NCI-H748 (cell line): ENCODE data around the gene LRP1B.
A peak's percentile ranks its signal among the peaks of the same experiment; 100 is the strongest.

ENCODE experiments used
- DNase-seq: peaks from one replicate; lab custom pipeline; 2025; ENCODE audit not compliant: unreplicated experiment; lab: John Stamatoyannopoulos, UW

Gene LRP1B

DNA sequence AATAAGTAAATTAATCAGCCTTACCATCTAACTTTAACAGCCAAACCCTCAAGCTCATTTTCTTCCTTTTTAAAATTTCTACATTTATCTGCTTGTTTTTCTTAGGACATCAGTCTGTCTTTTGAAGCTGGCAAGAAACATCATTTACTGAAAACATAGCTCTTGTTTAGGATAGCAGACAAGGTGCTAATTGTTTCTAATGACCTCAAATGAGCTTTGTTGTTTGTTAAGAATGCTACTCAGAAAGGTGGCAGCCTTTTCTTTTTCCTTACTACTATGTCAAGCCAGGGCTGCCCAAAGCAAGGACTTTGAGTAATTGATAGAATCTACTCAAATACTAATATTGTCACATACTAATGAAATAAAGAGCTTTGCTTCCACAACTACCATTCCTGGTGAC is 171.8 kb downstream of the LRP1B start:
- no peak for DNase-seq

DNA sequence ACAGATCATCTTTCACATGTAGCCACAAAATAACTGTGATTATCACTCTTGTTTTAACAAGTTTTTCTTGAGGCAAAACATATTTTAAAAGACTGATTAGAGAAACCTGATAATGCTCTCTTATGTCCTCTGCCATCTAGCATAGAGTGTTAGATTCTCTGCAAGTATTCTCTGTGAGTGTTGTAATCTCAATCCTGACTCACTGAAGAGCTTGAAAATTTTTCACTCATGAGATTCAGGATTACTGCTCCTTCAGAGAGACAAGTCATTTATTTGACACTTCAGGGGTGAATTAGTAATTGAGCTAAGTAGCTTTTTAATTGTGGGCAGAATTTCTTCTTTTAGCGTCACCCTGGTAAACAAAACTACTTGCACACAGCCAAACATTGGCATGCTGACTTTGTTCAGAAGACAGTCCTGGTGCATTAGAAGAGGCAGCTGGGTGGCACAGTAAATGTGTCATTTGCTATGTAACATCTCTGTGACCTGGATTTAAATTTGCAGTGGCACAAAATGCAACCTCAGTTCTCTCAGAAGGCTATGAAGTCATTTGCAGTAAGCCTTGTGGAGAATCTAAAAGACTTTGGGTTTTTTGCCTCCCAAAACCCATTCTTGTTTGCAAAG is 172.9 kb downstream of the LRP1B start:
- DNase-seq, result no peak

DNA sequence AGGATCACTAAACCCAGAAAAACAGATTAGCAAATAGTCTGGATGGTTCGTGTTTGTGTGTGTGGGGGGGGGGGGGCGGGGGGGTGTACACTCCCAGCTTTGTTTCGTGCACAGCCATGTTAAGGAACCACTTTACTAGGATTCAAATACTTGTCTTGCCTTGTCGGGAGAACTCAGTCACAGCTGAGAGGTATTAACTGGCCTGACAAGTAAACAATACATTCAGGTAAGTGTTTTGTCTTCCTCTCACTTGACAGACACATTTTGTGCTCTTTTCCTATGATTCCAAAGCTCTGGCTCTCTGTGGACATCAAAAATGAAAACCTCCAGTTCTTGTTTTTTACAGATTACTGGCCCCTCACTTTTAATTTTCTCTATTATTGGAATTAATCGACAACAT is 173.5 kb downstream of the LRP1B start:
- DNase-seq, result peak; percentile 26

DNA sequence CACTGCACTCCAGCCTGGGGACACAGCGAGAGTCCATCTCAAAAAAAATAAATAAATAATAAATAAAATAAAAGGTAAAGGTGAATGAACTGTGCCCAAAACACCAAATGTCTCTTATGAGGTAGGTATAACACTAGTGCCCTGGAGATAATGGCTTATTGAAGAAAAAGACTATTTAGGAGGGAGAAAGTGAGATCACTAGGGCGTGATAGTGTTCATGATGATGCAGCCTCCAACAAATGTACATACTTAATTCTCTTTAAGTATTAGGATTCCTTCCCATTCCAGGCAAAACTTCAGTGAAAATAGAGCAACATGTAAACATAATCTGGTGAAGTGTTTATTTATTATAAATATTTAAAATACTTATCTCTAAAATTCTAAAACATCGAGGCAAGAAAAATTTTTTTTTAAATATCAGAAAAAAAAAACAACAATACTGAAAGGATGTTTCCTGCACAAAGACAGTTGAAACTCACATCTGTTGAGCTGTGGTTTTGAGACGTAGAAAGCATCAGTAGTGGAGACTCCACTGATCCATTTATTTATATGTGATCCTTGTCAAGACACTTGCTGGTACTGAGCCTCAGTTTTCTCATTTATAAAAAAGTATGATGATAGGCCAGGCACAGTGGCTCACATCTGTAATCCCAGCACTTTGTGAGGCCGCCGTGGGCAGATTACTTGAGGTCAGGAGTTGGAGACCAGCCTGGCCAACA is 183.3 kb downstream of the LRP1B start:
- no peak for DNase-seq

DNA sequence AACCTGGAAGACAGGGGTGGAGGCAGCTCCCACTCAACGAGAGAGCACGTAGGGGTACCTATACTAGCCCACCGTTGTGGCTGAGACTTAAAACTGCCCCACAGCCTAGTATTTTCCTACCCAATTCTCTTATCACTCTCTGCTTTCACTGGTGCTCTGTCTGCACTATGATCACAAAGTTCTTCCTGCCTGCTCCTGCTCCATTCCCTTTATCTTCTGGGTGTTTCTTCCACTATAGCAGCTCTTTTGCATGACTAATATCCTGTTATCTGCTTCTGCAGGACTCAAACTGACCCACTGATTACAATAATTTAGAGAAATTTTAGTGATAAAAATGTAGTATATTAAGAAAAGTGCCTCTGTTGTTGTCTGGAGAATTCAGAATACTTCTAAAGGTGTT is 184.8 kb downstream of the LRP1B start:
- DNase-seq, result no peak

- no peak for DNase-seq
Observed at GRCh38 chr2:141943918-141944317, 186.9 kb downstream of the LRP1B start.

- no peak for DNase-seq
Observed at GRCh38 chr2:141942006-141942789, 188.6 kb downstream of the LRP1B start.

GRCh38 chr2:141941210-141941714 is 189.6 kb downstream of the LRP1B start:
- DNase-seq, result no peak

DNA sequence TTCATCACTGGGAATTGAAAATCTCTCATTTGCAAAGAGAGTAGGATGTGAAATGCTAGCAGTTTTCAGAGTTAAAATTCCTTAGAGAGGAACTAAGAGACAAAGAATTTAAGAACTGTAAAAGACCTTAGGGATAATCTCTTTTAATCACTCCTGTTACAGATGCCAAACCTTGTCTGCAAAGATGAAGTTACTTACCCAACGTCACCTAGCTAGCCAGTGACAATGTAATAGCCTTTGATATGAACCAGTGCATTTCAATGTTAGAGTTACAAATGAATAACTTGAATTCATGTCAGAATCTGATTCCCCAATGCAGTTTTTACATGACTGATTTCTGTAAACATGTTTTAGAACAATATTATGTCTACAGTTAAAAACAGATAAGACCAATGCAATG is 190.1 kb downstream of the LRP1B start:
- DNase-seq, result no peak

DNA sequence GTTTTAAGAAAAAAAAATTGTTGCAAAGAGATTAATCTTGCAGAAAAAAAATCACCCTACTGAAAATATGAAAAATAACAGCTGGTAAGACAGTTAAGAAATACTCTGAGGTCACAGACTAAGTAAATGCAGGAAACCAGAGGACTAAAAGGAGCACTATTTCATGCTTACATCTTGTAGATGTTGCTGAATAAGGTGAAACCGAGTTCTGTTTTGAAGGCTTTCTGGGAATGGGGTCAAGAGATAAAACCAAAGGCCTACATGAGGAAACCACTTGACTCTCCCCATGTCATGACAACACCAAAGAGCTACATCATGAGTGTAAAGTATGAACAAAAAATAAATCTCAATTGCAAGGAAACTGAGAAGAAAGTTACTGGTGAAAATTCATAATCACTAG is 197.6 kb downstream of the LRP1B start:
- no peak for DNase-seq

- DNase-seq, result no peak
Observed at GRCh38 chr2:141932261-141932660, 198.6 kb downstream of the LRP1B start.

- no peak for DNase-seq
Observed at GRCh38 chr2:141931797-141932196, 199.0 kb downstream of the LRP1B start.

- no peak for DNase-seq
Observed at GRCh38 chr2:141930803-141931202, 200.0 kb downstream of the LRP1B start.

DNA sequence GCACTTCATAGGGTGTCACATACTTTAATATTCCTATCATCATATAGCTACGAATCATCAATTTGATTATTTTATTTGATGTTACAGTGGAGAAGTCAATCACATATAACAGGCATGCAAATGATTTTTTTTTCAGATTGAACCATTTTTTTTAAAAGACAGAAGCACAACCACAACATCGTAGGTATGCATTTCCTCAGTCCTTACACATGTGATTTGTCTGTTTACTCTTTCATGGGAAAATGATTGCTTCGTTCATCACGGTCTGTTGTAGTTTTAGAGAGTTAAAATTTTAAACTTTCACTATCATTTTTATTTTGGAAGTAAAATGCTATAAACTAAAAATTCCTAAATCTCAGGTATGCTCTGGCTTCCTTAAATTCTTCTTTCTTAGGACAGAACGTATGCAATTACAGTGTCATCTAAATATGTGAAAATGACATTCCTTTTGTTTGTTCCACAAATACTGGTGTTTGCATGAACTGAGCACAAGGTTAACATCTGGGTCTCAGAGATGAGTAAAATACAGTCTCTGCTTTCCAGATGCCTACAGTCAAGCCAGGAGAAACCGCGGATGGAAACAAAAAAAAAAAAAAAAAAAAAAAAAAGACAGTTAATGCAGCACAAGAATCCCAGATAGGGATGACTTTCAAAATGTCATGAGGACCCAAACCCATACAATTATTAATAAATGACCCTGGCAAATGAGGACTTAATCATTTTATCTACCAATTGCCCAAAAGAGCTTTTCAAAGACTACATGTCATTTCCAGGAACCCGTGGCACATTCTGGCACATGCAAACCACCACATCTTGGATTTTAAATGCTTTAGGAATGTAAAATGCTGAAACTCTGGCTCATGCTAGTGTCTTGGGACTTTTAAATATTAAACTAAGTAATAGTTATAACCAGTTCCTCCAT is 201.2 kb downstream of the LRP1B start:
- no peak for DNase-seq

DNA sequence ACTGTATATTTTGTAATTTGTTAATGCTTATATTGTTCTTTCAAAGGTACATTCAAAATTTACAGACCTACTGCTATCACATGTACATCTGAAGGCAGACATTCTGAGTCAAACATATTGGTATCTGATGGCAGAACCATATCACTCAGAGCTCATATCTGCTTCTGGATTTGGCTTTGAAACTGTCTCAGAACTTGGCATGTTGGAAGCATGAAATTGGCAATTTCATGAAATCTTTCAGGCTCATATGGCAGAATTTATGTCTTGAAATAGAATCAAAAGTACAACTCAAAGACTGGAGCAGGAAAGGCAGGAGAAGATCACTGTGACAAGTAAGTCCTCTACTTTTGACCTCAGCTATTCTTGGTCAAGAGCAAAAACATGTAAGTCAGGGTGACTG is 202.3 kb downstream of the LRP1B start:
- no peak for DNase-seq

- DNase-seq, result no peak
Observed at GRCh38 chr2:141927536-141927935, 203.3 kb downstream of the LRP1B start.

DNA sequence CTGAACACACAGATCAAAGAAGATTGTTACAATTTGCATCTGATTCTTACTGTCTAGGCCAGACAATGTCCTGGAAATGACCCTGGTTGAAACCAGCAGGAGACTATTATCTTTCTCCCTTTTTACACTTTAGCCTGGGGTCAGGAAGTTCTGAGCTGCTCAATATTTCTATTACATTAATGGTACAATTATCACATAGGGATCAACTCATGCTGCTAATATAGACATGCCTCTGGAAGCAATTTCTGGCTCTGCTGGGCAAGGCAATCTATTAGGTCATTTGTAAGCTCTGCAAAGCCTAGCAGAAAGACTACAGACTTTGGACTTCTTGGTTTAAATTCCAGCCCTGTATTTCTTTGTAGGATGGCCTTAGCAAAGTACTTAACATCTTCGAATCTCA is 205.3 kb downstream of the LRP1B start:
- no peak for DNase-seq

DNA sequence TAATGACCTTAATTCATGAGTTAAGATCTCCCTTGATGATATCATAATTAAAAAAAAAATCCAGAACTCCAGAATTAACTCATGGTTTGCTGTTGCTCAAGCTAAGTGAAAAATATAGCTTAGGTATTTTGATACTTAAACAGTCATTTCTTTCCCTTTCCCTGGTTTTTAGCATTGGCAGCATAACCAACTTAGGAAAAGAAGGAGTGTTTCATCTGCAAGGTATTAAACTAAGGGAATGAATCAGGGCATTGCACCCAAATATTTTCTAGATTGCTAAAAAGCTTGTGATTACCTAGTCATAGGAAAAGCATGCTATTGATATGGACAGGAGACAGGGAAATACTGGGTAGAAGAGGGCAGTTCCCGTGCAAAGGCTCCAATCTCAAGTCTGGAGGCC is 207.2 kb downstream of the LRP1B start:
- DNase-seq, result no peak

DNA sequence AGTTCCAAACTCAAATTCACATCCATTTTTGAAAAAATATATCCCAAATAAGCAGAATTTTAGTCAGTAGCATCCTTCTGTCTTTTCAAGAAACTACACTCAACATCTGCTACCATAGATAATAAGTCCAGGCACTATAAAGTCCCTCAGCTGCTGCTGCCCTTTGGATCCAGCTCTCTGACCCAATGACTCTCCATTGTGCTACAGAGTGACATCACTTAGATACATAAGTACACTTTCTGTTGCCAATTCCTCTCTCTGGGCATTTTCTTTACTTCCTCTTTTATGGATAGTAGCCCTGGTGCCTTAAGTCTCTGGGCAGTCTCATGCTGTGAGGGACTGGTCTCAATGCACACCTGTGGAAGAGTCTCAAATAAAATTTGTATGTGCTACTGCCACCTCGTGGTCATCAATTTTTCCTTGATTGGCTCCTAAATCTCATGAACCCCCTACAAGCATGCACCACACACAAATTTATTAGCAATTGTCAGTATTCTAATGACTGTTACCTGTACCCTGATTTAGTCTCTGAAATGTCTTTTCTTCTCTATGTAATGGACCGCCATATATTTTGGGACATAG is 219.2 kb downstream of the LRP1B start:
- DNase-seq, result peak; percentile 68

GRCh38 chr2:141906678-141907077 is 224.1 kb downstream of the LRP1B start:
- no peak for DNase-seq

- no peak for DNase-seq
Observed at GRCh38 chr2:141900826-141901225, 230.0 kb downstream of the LRP1B start.
